Activated naive CD8-positive, alpha-beta T cell treated with anti-CD3 and anti-CD28 coated beads for 36 hours (primary cell): ENCODE data around the gene MATN4. TPM values are rescaled to one million over a fixed set of nuclear protein-coding genes. Genes with fewer than 3 reads are reported as not detected.
"Not testable (repeated sequence)": the region's sequence is repeated elsewhere in the genome, so short reads cannot be mapped to it uniquely, and the experiment has no call there.

Experiments
- DNase-seq: peaks from one replicate; pipeline ENCODE4 v3.0.0; 2021
- H3K27ac Mint-ChIP-seq: one replicate; pipeline ENCODE4 v1.8.0; 2022; ENCODE audit warnings: mild to moderate bottlenecking, moderate library complexity, mixed read lengths
- H3K27me3 Mint-ChIP-seq: one replicate; pipeline ENCODE4 v1.8.0; 2022; ENCODE audit warnings: mild to moderate bottlenecking, mixed read lengths
- H3K36me3 Mint-ChIP-seq: one replicate; pipeline ENCODE4 v1.8.0; 2021; ENCODE audit warnings: mild to moderate bottlenecking, mixed read lengths
- H3K4me1 Mint-ChIP-seq: one replicate; pipeline ENCODE4 v1.8.0; 2021; ENCODE audit warnings: mixed read lengths
- H3K4me3 Mint-ChIP-seq: one replicate; pipeline ENCODE4 v1.8.0; 2022; ENCODE audit warnings: mild to moderate bottlenecking, moderate library complexity, mixed read lengths
- H3K9me3 Mint-ChIP-seq: one replicate; pipeline ENCODE4 v1.8.0; 2022; ENCODE audit warnings: mixed read lengths
- total RNA-seq, 2 experiments: library from RNA; stranded (reverse); gene quantifications; one replicate each; pipeline ENCODE4 v1.2.3, GENCODE V29; 2021

The MATN4 gene
- total RNA-seq: 1 to 10 TPM in 1 of 2 experiments, under 1 TPM in 1; 0.64 to 1.1 TPM

- Mint-ChIP-seq H3K9me3 (no peaks in the 10 kb centered on the region), H3K4me3 (no peak within 1 kb of the TSS), H3K27ac (no peak within 1 kb of the TSS), H3K27me3 (peaks cover 83% of the 10 kb centered on the region), H3K4me1 (peaks cover 12% of the 10 kb centered on the region), H3K36me3 (no peaks in the 10 kb centered on the region)
- DNase-seq: no peak
Observed at GRCh38 chr20:45308117-45308778, at the start of gene MATN4. MATN4 (minus strand) TSS chr20:45308299; CDS start chr20:45305582, 2,717 bp downstream.

- Mint-ChIP-seq H3K27ac (peak overlapping the region; percentile 85), H3K4me1 (peaks cover 49% of the 10 kb centered on the region), H3K27me3 (peaks cover 4% of the 10 kb centered on the region), H3K36me3 (no peaks in the 10 kb centered on the region), H3K4me3 (peak overlapping the region; percentile 32), H3K9me3 (no peaks in the 10 kb centered on the region)
- no peak for DNase-seq
Observed at GRCh38 chr20:45355209-45356084, 47.3 kb upstream of the MATN4 start.

- DNase-seq: no peak
- H3K4me1 Mint-ChIP-seq: peaks cover 50% of the 10 kb centered on the region
- H3K36me3 Mint-ChIP-seq: no peaks in the 10 kb centered on the region
- peak overlapping the region; percentile 85 for H3K27ac Mint-ChIP-seq
- H3K4me3 Mint-ChIP-seq: peak overlapping the region; percentile 36
- H3K9me3 Mint-ChIP-seq: no peaks in the 10 kb centered on the region
- H3K27me3 Mint-ChIP-seq: peaks cover 4% of the 10 kb centered on the region
Observed at GRCh38 chr20:45354423-45355208, 46.5 kb upstream of the MATN4 start.

GRCh38 chr20:45353746-45354145 is 45.6 kb upstream of the MATN4 start:
- Mint-ChIP-seq H3K27ac (peak overlapping the region; percentile 78), H3K4me1 (peaks cover 44% of the 10 kb centered on the region), H3K4me3 (no peak overlapping the region), H3K36me3 (no peaks in the 10 kb centered on the region), H3K9me3 (no peaks in the 10 kb centered on the region), H3K27me3 (peaks cover 4% of the 10 kb centered on the region)
- DNase-seq: no peak

GRCh38 chr20:45352729-45353128 is 44.6 kb upstream of the MATN4 start:
- Mint-ChIP-seq H3K27ac (no peak overlapping the region), H3K9me3 (no peaks in the 10 kb centered on the region), H3K27me3 (peaks cover 5% of the 10 kb centered on the region), H3K4me3 (no peak overlapping the region), H3K36me3 (peaks cover 1% of the 10 kb centered on the region), H3K4me1 (peaks cover 40% of the 10 kb centered on the region)
- no peak for DNase-seq

- H3K9me3 Mint-ChIP-seq, DNase-seq, H3K36me3 Mint-ChIP-seq, H3K4me3 Mint-ChIP-seq, H3K27ac Mint-ChIP-seq: not testable (repeated sequence)
- peaks cover 44% of the 10 kb centered on the region for H3K4me1 Mint-ChIP-seq
- H3K27me3 Mint-ChIP-seq: peaks cover 18% of the 10 kb centered on the region
Observed at GRCh38 chr20:45350795-45351194, 42.7 kb upstream of the MATN4 start.

GRCh38 chr20:45350217-45350616 is 42.1 kb upstream of the MATN4 start:
- Mint-ChIP-seq H3K4me1 (peaks cover 39% of the 10 kb centered on the region), H3K27ac (no peak overlapping the region), H3K4me3 (no peak overlapping the region), H3K36me3 (peaks cover 6% of the 10 kb centered on the region), H3K27me3 (peaks cover 22% of the 10 kb centered on the region), H3K9me3 (no peaks in the 10 kb centered on the region)
- no peak for DNase-seq

GRCh38 chr20:45347936-45348778 is 40.1 kb upstream of the MATN4 start, which contains the start of gene SDC4:
SDC4 (minus strand) TSS chr20:45348424; CDS start chr20:45348384, 40 bp downstream.
- Mint-ChIP-seq H3K27me3 (peaks cover 35% of the 10 kb centered on the region), H3K4me3 (peak within 1 kb of the TSS; percentile 84), H3K36me3 (peaks cover 10% of the 10 kb centered on the region)

GRCh38 chr20:45347297-45347935 is 39.3 kb upstream of the MATN4 start:
- H3K4me1 Mint-ChIP-seq: peaks cover 35% of the 10 kb centered on the region
- peaks cover 39% of the 10 kb centered on the region for H3K27me3 Mint-ChIP-seq
- peaks cover 10% of the 10 kb centered on the region for H3K36me3 Mint-ChIP-seq
- peak overlapping the region; percentile 84 for H3K4me3 Mint-ChIP-seq
- no peaks in the 10 kb centered on the region for H3K9me3 Mint-ChIP-seq
- H3K27ac Mint-ChIP-seq: peak overlapping the region; percentile 68
- DNase-seq: no peak

More at GRCh38 chr20:45347936-45348778, 40.1 kb upstream of the MATN4 start, which contains the start of gene SDC4:
- no peaks in the 10 kb centered on the region for H3K9me3 Mint-ChIP-seq
- peak within 1 kb of the TSS; percentile 74 for H3K27ac Mint-ChIP-seq
- DNase-seq: peak; percentile 76
- peaks cover 29% of the 10 kb centered on the region for H3K4me1 Mint-ChIP-seq

- Mint-ChIP-seq H3K4me1 (peaks cover 35% of the 10 kb centered on the region), H3K4me3 (peak overlapping the region; percentile 84), H3K27me3 (peaks cover 35% of the 10 kb centered on the region), H3K36me3 (peaks cover 10% of the 10 kb centered on the region), H3K9me3 (no peaks in the 10 kb centered on the region), H3K27ac (peak overlapping the region; percentile 42)
- no peak for DNase-seq
Observed at GRCh38 chr20:45346851-45347250, 38.8 kb upstream of the MATN4 start.

- Mint-ChIP-seq H3K27ac (no peak overlapping the region), H3K36me3 (peaks cover 10% of the 10 kb centered on the region), H3K4me3 (peak overlapping the region; percentile 84), H3K27me3 (peaks cover 35% of the 10 kb centered on the region), H3K9me3 (no peaks in the 10 kb centered on the region), H3K4me1 (peaks cover 35% of the 10 kb centered on the region)
- DNase-seq: no peak
Observed at GRCh38 chr20:45346291-45346718, 38.2 kb upstream of the MATN4 start.

GRCh38 chr20:45345104-45345936 is 37.2 kb upstream of the MATN4 start:
- Mint-ChIP-seq H3K27me3 (peaks cover 35% of the 10 kb centered on the region), H3K36me3 (peaks cover 10% of the 10 kb centered on the region), H3K27ac (no peak overlapping the region), H3K4me1 (peaks cover 35% of the 10 kb centered on the region), H3K9me3 (no peaks in the 10 kb centered on the region), H3K4me3 (no peak overlapping the region)
- DNase-seq: no peak
